WTC11 (cell line): Measurements from ENCODE around the gene SQOR. TPM values are rescaled to one million over a fixed set of nuclear protein-coding genes. Genes with fewer than 3 reads are reported as not detected.

ENCODE experiments used
- ATAC-seq: fragments of 200-7000 bp; cut with Tn5 transposase; 2 replicates; pipeline ENCODE4 v1.10.0; 2021; ENCODE audit warnings: mild to moderate bottlenecking, moderate library complexity
- CTCF ChIA-PET: fragments of 300-600 bp; sonication (Branson Sonifier 250); formaldehyde crosslinking; loops from one replicate; lab custom pipeline; 2021; ENCODE audit warnings: antibody characterized with exemption; lab: Charles Lee
- POLR2A ChIA-PET: fragments of 350-600 bp; sonication (Branson Sonifier 250); formaldehyde crosslinking; loops from one replicate; lab custom pipeline; 2021; ENCODE audit warnings: antibody characterized with exemption; lab: Charles Lee
- DNase-seq: peaks from one replicate; pipeline ENCODE4 v3.0.0; 2021; ENCODE audit warnings: low spot score
- H3K27ac Mint-ChIP-seq: 2 replicates; pipeline ENCODE4 v1.8.0; 2021; ENCODE audit warnings: mixed read lengths
- H3K27me3 Mint-ChIP-seq: 2 replicates; pipeline ENCODE4 v1.8.0; 2021; ENCODE audit warnings: low read depth, mild to moderate bottlenecking, moderate library complexity, mixed read lengths
- H3K36me3 Mint-ChIP-seq: 2 replicates; pipeline ENCODE4 v1.8.0; 2021; ENCODE audit warnings: mixed read lengths
- H3K4me1 Mint-ChIP-seq: 2 replicates; pipeline ENCODE4 v1.8.0; 2022; ENCODE audit warnings: mixed read lengths
- H3K4me3 Mint-ChIP-seq: 2 replicates; pipeline ENCODE4 v1.8.0; 2021; ENCODE audit warnings: mild to moderate bottlenecking, moderate library complexity, mixed read lengths
- H3K9me3 Mint-ChIP-seq: 2 replicates; pipeline ENCODE4 v1.8.0; 2021; ENCODE audit warnings: mixed read lengths
- ATF2 ChIP-seq: sonication (generic); formaldehyde crosslinking; IDR thresholded peaks from 2 replicates; pipeline ENCODE4 v1.8.1; 2022; ENCODE audit warnings: low read depth, missing genetic modification reagents, borderline replicate concordance
- CBFB ChIP-seq: sonication (generic); formaldehyde crosslinking; IDR thresholded peaks from 2 replicates; pipeline ENCODE4 v1.8.1; 2022; ENCODE audit warnings: mild to moderate bottlenecking, low read depth, missing genetic modification reagents
- E2F4 ChIP-seq: sonication (generic); formaldehyde crosslinking; IDR thresholded peaks from 2 replicates; pipeline ENCODE4 v1.8.1; 2022; ENCODE audit warnings: low read depth, mild to moderate bottlenecking, moderate library complexity, missing genetic modification reagents, borderline replicate concordance
- FOXP4 ChIP-seq: sonication (generic); formaldehyde crosslinking; IDR thresholded peaks from 2 replicates; pipeline ENCODE4 v1.8.0; 2022; ENCODE audit warnings: mild to moderate bottlenecking, missing genetic modification reagents
- HMGA2 ChIP-seq: fragments of 250-450 bp; sonication (Bioruptor Pico); IDR thresholded peaks from 2 replicates; pipeline ENCODE4 v1.4.0; 2021; ENCODE audit warnings: mild to moderate bottlenecking, moderate library complexity
- IRF2 ChIP-seq: sonication (generic); formaldehyde crosslinking; IDR thresholded peaks from 2 replicates; pipeline ENCODE4 v1.8.0; 2022; ENCODE audit warnings: low read depth, missing genetic modification reagents, borderline replicate concordance
- NFE2L1 ChIP-seq: sonication (generic); formaldehyde crosslinking; IDR thresholded peaks from 2 replicates; pipeline ENCODE4 v1.8.1; 2023; ENCODE audit warnings: missing genetic modification reagents
- TP53 ChIP-seq: sonication (generic); formaldehyde crosslinking; IDR thresholded peaks from 2 replicates; pipeline ENCODE4 v1.8.1; 2023; ENCODE audit warnings: mild to moderate bottlenecking, missing genetic modification reagents
- ZNF219 ChIP-seq: sonication (generic); formaldehyde crosslinking; IDR thresholded peaks from 2 replicates; pipeline ENCODE4 v1.8.0; 2023; ENCODE audit warnings: missing genetic modification reagents, mild to moderate bottlenecking, borderline replicate concordance
- ZNF317 ChIP-seq: sonication (generic); formaldehyde crosslinking; IDR thresholded peaks from 2 replicates; pipeline ENCODE4 v1.8.1; 2023; ENCODE audit warnings: low read depth, mild to moderate bottlenecking, moderate library complexity, missing genetic modification reagents, borderline replicate concordance
- ZNF416 ChIP-seq: fragments of 250-450 bp; sonication (Bioruptor Pico); IDR thresholded peaks from 2 replicates; pipeline ENCODE4 v1.9.0; 2021; ENCODE audit warnings: mild to moderate bottlenecking, inconsistent platforms
- total RNA-seq: library from RNA; stranded (reverse); gene quantifications from 3 replicates; pipeline ENCODE4 v1.2.3, GENCODE V29; 2021
- TF ChIP-seq, protein P1 (sequence below): fragments of 250-450 bp; sonication (Bioruptor Pico); IDR thresholded peaks from 2 replicates; pipeline ENCODE4 v1.8.0; 2021; ENCODE audit warnings: mild to moderate bottlenecking
- TF ChIP-seq, protein P2 (sequence below): sonication (generic); formaldehyde crosslinking; IDR thresholded peaks from 2 replicates; pipeline ENCODE4 v1.8.0; 2023; ENCODE audit warnings: missing genetic modification reagents
- TF ChIP-seq, protein P3 (sequence below): fragments of 250-450 bp; sonication (Bioruptor Pico); IDR thresholded peaks from 2 replicates; pipeline ENCODE4 v1.9.0; 2021; ENCODE audit warnings: mild to moderate bottlenecking, borderline replicate concordance
- TF ChIP-seq, protein P4 (sequence below): sonication (generic); formaldehyde crosslinking; IDR thresholded peaks from 2 replicates; pipeline ENCODE4 v1.8.0; 2022; ENCODE audit warnings: missing genetic modification reagents

The SQOR gene
- total RNA-seq, 1 experiment from 2014 or later, result 0.72 TPM

- Mint-ChIP-seq H3K27ac (no peak overlapping the region), H3K27me3 (peaks cover 53% of the 10 kb centered on the region), H3K4me3 (no peak overlapping the region), H3K4me1 (peaks cover 7% of the 10 kb centered on the region), H3K36me3 (peaks cover 7% of the 10 kb centered on the region), H3K9me3 (peaks cover 18% of the 10 kb centered on the region)
- CTCF ChIA-PET, result interaction anchor here (0.6 to 0.9 kb wide), 3 partner anchors 32 to 470 kb away, joined by 3 to 4 read pairs (median 3); no protein-coding TSS in a partner anchor
- POLR2A ChIA-PET, result no interaction called here
- no peak for DNase-seq
- ATAC-seq, result no peak
- no peak for TF ChIP-seq ZNF317 (CRISPR knock-in tag)
- no peak for TF ChIP-seq E2F4
- TF ChIP-seq, protein P1, sequence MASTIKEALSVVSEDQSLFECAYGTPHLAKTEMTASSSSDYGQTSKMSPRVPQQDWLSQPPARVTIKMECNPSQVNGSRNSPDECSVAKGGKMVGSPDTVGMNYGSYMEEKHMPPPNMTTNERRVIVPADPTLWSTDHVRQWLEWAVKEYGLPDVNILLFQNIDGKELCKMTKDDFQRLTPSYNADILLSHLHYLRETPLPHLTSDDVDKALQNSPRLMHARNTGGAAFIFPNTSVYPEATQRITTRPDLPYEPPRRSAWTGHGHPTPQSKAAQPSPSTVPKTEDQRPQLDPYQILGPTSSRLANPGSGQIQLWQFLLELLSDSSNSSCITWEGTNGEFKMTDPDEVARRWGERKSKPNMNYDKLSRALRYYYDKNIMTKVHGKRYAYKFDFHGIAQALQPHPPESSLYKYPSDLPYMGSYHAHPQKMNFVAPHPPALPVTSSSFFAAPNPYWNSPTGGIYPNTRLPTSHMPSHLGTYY (CRISPR knock-in tag), result no peak
- TF ChIP-seq, protein P2, sequence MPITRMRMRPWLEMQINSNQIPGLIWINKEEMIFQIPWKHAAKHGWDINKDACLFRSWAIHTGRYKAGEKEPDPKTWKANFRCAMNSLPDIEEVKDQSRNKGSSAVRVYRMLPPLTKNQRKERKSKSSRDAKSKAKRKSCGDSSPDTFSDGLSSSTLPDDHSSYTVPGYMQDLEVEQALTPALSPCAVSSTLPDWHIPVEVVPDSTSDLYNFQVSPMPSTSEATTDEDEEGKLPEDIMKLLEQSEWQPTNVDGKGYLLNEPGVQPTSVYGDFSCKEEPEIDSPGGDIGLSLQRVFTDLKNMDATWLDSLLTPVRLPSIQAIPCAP (CRISPR knock-in tag), result no peak
- no peak for TF ChIP-seq TP53 (CRISPR knock-in tag)
- TF ChIP-seq IRF2 (CRISPR knock-in tag), result no peak
- TF ChIP-seq, protein P3, sequence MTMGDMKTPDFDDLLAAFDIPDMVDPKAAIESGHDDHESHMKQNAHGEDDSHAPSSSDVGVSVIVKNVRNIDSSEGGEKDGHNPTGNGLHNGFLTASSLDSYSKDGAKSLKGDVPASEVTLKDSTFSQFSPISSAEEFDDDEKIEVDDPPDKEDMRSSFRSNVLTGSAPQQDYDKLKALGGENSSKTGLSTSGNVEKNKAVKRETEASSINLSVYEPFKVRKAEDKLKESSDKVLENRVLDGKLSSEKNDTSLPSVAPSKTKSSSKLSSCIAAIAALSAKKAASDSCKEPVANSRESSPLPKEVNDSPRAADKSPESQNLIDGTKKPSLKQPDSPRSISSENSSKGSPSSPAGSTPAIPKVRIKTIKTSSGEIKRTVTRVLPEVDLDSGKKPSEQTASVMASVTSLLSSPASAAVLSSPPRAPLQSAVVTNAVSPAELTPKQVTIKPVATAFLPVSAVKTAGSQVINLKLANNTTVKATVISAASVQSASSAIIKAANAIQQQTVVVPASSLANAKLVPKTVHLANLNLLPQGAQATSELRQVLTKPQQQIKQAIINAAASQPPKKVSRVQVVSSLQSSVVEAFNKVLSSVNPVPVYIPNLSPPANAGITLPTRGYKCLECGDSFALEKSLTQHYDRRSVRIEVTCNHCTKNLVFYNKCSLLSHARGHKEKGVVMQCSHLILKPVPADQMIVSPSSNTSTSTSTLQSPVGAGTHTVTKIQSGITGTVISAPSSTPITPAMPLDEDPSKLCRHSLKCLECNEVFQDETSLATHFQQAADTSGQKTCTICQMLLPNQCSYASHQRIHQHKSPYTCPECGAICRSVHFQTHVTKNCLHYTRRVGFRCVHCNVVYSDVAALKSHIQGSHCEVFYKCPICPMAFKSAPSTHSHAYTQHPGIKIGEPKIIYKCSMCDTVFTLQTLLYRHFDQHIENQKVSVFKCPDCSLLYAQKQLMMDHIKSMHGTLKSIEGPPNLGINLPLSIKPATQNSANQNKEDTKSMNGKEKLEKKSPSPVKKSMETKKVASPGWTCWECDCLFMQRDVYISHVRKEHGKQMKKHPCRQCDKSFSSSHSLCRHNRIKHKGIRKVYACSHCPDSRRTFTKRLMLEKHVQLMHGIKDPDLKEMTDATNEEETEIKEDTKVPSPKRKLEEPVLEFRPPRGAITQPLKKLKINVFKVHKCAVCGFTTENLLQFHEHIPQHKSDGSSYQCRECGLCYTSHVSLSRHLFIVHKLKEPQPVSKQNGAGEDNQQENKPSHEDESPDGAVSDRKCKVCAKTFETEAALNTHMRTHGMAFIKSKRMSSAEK (CRISPR knock-in tag), result no peak
- no peak for TF ChIP-seq NFE2L1
- no peak for TF ChIP-seq CBFB (CRISPR knock-in tag)
- no peak for TF ChIP-seq FOXP4 (CRISPR knock-in tag)
- no peak for TF ChIP-seq ATF2 (CRISPR knock-in tag)
- no peak for TF ChIP-seq ZNF219 (CRISPR knock-in tag)
- TF ChIP-seq ZNF416 (CRISPR knock-in tag), result no peak
- TF ChIP-seq, protein P4, sequence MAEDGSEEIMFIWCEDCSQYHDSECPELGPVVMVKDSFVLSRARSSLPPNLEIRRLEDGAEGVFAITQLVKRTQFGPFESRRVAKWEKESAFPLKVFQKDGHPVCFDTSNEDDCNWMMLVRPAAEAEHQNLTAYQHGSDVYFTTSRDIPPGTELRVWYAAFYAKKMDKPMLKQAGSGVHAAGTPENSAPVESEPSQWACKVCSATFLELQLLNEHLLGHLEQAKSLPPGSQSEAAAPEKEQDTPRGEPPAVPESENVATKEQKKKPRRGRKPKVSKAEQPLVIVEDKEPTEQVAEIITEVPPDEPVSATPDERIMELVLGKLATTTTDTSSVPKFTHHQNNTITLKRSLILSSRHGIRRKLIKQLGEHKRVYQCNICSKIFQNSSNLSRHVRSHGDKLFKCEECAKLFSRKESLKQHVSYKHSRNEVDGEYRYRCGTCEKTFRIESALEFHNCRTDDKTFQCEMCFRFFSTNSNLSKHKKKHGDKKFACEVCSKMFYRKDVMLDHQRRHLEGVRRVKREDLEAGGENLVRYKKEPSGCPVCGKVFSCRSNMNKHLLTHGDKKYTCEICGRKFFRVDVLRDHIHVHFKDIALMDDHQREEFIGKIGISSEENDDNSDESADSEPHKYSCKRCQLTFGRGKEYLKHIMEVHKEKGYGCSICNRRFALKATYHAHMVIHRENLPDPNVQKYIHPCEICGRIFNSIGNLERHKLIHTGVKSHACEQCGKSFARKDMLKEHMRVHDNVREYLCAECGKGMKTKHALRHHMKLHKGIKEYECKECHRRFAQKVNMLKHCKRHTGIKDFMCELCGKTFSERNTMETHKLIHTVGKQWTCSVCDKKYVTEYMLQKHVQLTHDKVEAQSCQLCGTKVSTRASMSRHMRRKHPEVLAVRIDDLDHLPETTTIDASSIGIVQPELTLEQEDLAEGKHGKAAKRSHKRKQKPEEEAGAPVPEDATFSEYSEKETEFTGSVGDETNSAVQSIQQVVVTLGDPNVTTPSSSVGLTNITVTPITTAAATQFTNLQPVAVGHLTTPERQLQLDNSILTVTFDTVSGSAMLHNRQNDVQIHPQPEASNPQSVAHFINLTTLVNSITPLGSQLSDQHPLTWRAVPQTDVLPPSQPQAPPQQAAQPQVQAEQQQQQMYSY, result no peak
- no peak for TF ChIP-seq HMGA2
Measured at GRCh38 chr15:45630917-45631691, 3.7 kb upstream of the SQOR start.
